Measurements from ENCODE around the gene PEPD.

PEPD gene

DNA sequence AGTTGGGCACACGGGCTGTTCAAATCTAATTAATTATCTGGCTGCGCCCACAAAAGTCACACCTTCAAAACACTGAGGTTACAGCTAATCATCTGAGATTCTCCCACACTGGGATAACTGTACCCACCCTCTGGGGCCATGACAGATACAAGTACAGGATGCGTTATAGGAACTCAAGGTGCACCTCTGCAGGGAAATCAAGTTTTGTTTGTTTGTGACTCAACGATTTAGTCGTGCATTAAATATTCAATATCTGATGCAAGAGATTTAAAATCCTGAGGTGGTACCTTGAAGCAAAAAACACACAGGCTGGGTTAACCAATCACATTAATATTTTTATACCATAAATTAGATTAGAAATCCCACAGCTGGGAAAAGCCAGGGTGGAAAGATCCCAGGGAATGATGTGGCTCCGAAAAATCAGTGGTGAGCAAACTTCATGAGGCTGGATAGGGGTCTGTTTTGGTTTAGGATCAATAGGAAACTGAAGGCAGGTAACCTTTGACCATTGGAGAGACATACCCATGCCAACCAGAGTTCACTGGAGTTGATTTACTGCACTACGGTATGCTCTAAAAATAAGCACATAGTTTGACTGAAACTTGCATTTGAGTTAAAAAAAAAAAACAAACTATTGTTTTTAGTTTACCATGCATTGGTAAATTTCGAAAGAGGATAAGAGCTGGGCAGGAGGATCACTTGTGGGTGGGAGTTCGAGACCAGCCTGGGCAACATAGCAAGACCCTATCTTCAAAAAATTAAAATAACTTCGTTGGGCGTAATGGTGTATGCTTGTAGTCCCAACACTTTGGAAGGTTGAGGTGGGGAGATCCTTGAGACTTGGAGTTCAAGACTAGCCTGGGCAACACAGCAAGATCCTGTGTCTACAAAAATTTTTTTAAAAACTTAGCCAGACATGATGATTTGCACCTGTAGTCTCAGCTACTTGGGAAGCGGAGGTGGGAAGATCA is 172.0 kb downstream of the PEPD start:
- H3K4me3 ChIP-seq (replicated peaks; ENCODE audit: low read depth, low read length) = no peak overlapping the region
- DNase-seq (ENCODE audit: extremely low read depth, low read depth) = no peak
- no peak for TF ChIP-seq CTCF (IDR thresholded peaks at IDR 0.05; ENCODE audit: low read depth, low read length, missing control alignments)

DNA sequence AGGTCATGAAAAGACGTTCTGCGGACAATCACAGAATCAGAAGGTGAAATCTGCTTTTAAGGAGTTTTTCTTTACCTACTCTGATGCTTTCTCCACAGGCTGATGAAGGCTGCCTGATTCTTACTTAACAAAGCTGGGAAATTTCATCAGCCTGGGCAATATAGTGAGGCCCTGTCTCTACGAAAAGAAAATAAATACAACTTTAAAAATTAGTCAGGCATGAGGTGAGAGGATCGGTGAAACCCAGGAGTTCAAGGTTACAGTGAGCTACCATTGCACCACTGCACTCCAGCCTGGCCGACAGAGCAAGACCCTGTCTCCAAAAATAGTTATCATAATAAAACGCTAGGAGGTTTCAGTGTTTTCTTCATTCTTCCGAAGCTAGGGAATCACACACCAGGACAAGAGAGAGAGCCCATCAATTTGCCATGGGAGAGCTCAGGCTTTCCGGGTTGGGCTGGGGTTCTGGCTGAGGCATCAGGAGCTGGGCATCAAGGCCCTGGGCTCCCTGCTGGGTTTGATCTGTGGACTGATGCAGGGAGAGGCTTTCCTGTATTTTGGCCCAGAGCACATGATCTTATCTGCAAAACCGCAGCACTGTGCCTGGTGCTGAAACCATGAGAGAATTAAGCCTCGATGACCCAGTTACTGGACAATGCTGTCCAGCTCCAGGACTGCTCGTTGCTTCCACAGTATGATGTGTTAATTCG is 173.1 kb downstream of the PEPD start:
- DNase-seq (ENCODE audit: extremely low read depth, low read depth) = no peak
- no peak overlapping the region for H3K4me3 ChIP-seq (replicated peaks; ENCODE audit: low read depth, low read length)
- TF ChIP-seq CTCF (IDR thresholded peaks at IDR 0.05; ENCODE audit: low read depth, low read length, missing control alignments) = no peak

- no peak for TF ChIP-seq CTCF (IDR thresholded peaks at IDR 0.05; ENCODE audit: low read depth, low read length, missing control alignments)
- no peak overlapping the region for H3K4me3 ChIP-seq (replicated peaks; ENCODE audit: low read depth, low read length)
- no peak for DNase-seq (ENCODE audit: extremely low read depth, low read depth)
These were observed 174.3 kb downstream of the PEPD start for GRCh38 chr19:33347300-33347699.

- TF ChIP-seq CTCF (IDR thresholded peaks at IDR 0.05; ENCODE audit: low read depth, low read length, missing control alignments) = no peak
- DNase-seq (ENCODE audit: extremely low read depth, low read depth) = no peak
These were observed 174.9 kb downstream of the PEPD start for GRCh38 chr19:33346665-33347064.

DNA sequence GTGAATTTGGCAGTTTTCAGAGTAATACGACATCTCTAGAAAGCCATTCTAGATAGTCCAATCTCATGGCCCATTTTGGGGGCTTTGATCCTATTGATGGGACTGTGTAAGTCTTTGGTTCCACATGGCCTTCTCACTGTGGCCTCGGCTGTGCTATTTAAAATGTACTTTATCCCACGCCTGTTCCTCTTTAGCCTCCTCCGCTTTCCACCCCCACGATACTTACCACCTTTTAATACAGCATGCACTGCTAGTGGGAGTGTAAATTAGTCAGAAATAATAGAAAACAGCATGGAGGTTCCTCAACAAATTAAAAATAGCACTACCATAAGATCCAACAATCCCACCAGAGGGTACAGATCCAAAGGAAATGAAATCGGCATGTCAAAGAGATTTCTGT is 176.4 kb downstream of the PEPD start:
- TF ChIP-seq CTCF (IDR thresholded peaks at IDR 0.05; ENCODE audit: low read depth, low read length, missing control alignments) = no peak
- no peak for DNase-seq (ENCODE audit: extremely low read depth, low read depth)
- no peak overlapping the region for H3K4me3 ChIP-seq (replicated peaks; ENCODE audit: low read depth, low read length)

More at GRCh38 chr19:33346665-33347064, 174.9 kb downstream of the PEPD start:
- no peak overlapping the region for H3K4me3 ChIP-seq (replicated peaks; ENCODE audit: low read depth, low read length)

DNA sequence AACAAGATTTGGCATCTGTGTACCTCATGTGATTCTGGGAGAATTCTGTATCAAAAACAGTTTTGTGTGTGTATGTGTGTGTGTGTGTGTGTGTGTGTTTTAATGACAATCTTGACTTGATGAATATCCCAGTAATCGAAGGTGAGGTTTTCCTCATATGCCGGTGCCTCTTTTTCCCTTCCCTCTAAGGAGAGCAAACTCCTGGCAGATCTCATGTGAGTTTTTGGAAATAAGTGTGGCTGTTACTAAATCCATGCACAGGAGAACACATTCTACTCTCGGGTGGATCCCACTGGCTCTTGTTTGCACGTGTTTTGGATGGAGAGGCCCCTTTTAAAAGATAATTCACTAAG is 177.0 kb downstream of the PEPD start:
- no peak overlapping the region for H3K4me3 ChIP-seq (replicated peaks; ENCODE audit: low read depth, low read length)
- no peak for TF ChIP-seq CTCF (IDR thresholded peaks at IDR 0.05; ENCODE audit: low read depth, low read length, missing control alignments)
- no peak for DNase-seq (ENCODE audit: extremely low read depth, low read depth)
